Diencephalon (tissue), 1 donor: ENCODE measurements around the gene POLR3E. TPM values are rescaled to one million over a fixed set of nuclear protein-coding genes. Genes with fewer than 3 reads are reported as not detected.

Experiments
- total RNA-seq: library from RNA; depleted of rRNA; stranded (reverse); fragments of >200 nt; gene quantifications from one replicate; pipeline ENCODE4 v1.2.3, GENCODE V29; 2014

Gene POLR3E
- total RNA-seq, result 25.4 TPM

GRCh38 chr16:22297114-22297870 lies at the start of gene POLR3E:
POLR3E (plus strand) TSS chr16:22297409; CDS start chr16:22302969, 5,560 bp downstream.

GRCh38 chr16:22374311-22375116 lies 77.3 kb downstream of the POLR3E start, which contains the start of gene CDR2:
CDR2 (minus strand) TSS chr16:22374619; CDS start chr16:22374309, 310 bp downstream.

Other genes with a start within 250 kb of the POLR3E start
- gene VWA3A, start 204.9 kb upstream of the POLR3E start, total RNA-seq, result 10.4 TPM
- gene SDR42E2, start 134.9 kb upstream of the POLR3E start, total RNA-seq, result 0.23 TPM
- gene EEF2K, start 91.1 kb upstream of the POLR3E start, total RNA-seq, result 17.5 TPM
- gene CDR2, start 77.2 kb downstream of the POLR3E start, total RNA-seq, result 21.7 TPM
- 131 TPM for gene NPIPB5, start 213.5 kb downstream of the POLR3E start, total RNA-seq